Stimulated activated naive CD8-positive, alpha-beta T cell treated with anti-CD3 and anti-CD28 coated beads, Interleukin-15, amount 100 ng/mL, for 72 hours (primary cell): ENCODE results near the gene BLTP3B.
"Not testable (repeated sequence)": the region's sequence is repeated elsewhere in the genome, so short reads cannot be mapped to it uniquely, and the experiment has no call there.

Source experiments
- ATAC-seq: fragments of 150-1000 bp; cut with Tn5 transposase; 2 replicates; pipeline ENCODE4 v1.10.0; 2021; ENCODE audit warnings: mild to moderate bottlenecking, moderate library complexity
- DNase-seq, 2 donors: peaks; one replicate each; pipeline ENCODE4 v3.0.0; 2021 to 2022
- H3K27ac Mint-ChIP-seq, 2 donors: one replicate each; pipeline ENCODE4 v1.8.0; 2022; ENCODE audit warnings: mild to moderate bottlenecking in 2 of 2, mixed read lengths in 2 of 2, moderate library complexity in 2 of 2
- H3K27me3 Mint-ChIP-seq: one replicate; pipeline ENCODE4 v1.8.0; 2022; ENCODE audit warnings: mixed read lengths
- H3K4me1 Mint-ChIP-seq: one replicate; pipeline ENCODE4 v1.8.0; 2022; ENCODE audit warnings: mild to moderate bottlenecking, mixed read lengths
- H3K4me3 Mint-ChIP-seq, 2 donors: one replicate each; pipeline ENCODE4 v1.8.0; 2022; ENCODE audit warnings: mild to moderate bottlenecking in 2 of 2, mixed read lengths in 2 of 2, moderate library complexity in 1 of 2
- H3K9me3 Mint-ChIP-seq, 2 donors: one replicate each; pipeline ENCODE4 v1.8.0; 2022; ENCODE audit warnings: mixed read lengths in 2 of 2

Gene BLTP3B, protein sequence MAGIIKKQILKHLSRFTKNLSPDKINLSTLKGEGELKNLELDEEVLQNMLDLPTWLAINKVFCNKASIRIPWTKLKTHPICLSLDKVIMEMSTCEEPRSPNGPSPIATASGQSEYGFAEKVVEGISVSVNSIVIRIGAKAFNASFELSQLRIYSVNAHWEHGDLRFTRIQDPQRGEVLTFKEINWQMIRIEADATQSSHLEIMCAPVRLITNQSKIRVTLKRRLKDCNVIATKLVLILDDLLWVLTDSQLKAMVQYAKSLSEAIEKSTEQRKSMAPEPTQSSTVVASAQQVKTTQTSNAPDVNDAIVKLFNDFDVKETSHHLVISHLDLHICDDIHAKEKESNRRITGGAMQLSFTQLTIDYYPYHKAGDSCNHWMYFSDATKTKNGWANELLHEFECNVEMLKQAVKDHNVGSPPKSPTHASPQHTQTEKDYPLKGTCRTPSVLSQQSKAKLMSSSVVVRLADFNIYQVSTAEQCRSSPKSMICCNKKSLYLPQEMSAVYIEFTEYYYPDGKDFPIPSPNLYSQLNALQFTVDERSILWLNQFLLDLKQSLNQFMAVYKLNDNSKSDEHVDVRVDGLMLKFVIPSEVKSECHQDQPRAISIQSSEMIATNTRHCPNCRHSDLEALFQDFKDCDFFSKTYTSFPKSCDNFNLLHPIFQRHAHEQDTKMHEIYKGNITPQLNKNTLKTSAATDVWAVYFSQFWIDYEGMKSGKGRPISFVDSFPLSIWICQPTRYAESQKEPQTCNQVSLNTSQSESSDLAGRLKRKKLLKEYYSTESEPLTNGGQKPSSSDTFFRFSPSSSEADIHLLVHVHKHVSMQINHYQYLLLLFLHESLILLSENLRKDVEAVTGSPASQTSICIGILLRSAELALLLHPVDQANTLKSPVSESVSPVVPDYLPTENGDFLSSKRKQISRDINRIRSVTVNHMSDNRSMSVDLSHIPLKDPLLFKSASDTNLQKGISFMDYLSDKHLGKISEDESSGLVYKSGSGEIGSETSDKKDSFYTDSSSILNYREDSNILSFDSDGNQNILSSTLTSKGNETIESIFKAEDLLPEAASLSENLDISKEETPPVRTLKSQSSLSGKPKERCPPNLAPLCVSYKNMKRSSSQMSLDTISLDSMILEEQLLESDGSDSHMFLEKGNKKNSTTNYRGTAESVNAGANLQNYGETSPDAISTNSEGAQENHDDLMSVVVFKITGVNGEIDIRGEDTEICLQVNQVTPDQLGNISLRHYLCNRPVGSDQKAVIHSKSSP (N-terminal part only)

DNA sequence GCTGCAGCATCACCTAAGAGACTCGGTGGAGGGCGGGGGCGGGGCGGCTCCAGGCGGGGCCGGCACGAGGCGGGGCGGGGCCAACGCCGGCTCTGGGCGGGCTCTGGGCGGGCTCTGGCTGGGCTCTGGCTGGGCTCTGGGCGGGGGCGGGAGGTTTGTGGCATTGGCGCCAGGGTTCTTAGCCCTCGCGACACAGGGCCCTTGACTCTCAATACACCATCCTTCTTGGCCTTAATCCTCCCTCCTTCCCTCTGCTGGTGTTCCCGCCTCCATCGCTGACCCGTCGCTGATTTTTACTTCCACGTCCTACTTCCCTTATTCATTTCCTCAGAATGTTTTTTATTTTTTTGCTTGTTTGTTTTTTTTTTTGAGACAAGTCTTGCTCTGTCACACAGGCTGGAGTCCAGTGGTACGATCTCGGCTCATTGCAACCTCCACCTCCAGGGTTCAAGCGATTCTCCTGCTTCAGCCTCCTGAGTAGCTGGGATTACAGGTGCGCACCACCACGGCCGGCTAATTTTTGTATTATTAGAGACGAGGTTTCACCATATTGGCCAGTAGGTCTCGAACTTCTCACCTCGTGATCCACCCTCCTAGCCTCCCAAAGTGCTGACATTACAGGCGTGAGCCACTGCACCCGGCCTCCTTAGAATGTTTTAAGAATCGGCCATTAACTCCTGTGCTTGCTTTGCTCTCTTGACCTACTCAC, at the start of gene BLTP3B:
Gene BLTP3B, minus strand, starts transcription at position 24 of the 709 bp plus-strand sequence. CDS start 239 bp downstream, outside the sequence.
- peak within 1 kb of the TSS; percentile 96 to 99 for H3K4me3 Mint-ChIP-seq
- DNase-seq (peak; percentile 86), ATAC-seq (peak; percentile 86)
- no peaks in the 10 kb centered on the region for H3K9me3 Mint-ChIP-seq
- H3K27ac Mint-ChIP-seq: peak within 1 kb of the TSS; percentile 100
- peaks cover 33% of the 10 kb centered on the region for H3K4me1 Mint-ChIP-seq
- H3K27me3 Mint-ChIP-seq: no peaks in the 10 kb centered on the region

DNA sequence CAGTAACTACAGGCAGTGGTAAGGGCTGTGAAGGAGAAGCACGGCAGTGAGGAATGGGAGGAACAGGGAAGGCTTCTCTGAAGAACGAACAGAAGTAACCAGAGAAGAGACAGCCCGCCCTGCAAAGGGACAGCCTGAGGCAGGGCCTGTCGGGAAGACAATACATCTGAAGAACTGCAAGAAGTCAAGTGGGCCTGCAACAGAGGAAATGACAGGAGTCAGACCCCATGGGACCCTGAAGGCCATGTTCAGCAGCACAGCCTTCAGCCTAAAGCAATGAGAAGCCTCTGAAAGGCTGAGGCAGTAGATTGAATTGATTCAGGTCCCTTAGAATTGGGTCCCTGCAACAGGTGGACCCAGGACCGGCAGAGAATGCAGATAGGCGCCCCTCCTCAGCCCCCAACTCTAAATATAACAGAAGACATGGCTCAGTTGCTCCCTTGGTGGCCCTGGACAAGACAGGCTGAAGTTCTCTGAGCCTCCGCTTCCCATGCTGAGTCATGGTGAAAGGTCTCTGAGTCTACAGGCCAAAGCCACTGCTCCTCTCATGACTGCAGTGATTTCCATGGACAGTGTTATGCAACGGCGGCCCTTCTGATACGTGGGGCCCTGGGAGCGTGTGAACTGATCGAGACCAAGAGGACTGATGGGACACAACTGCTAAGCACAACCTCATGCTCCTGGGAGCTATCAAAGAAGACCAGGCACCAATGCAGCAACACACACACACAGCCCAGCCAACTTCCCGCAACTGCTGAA, 47.1 kb upstream of the BLTP3B start:
- no peak for DNase-seq

DNA sequence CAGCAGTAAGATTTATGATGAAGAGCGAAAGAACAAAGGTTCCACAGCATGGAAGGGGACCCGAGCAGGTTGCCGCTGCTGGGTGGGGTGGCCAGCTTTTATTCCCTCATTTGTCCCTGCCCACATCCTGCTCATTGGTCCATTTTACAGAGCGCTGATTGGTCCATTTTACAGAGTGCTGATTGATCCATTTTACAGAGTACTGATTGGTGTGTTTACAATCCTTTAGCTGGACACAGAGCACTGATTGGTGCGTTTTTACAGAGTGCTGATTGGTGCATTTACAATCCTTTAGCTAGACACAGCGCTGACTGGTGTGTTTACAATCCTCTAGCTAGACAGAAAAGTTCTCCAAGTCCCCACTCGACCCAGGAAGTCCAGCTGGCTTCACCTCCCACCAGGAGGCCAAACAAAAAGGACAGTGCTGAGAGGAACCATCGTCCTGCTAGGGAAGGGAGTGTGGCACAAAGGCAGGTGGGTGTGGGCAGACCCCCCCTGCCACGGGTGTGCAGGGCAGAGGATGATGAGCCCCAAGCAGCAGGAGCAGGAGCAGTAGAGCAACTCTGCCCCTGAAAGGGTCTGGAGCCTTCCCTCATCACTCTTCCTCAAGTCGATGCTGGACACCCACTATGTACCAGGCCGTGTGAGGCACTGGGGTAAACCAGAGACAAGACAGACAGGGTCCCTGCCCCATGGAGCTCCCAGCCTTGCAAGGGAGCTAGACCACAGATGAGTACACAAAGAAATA, 46.4 kb upstream of the BLTP3B start:
- H3K9me3 Mint-ChIP-seq, ATAC-seq, H3K4me3 Mint-ChIP-seq, H3K4me1 Mint-ChIP-seq, H3K27ac Mint-ChIP-seq, H3K27me3 Mint-ChIP-seq, DNase-seq: not testable (repeated sequence)

More for the DNA sequence above, 47.1 kb upstream of the BLTP3B start:
- Mint-ChIP-seq H3K9me3 (peaks cover 0 to 7% of the 10 kb centered on the region in 2 donors), H3K4me1 (peaks cover 5% of the 10 kb centered on the region), H3K27me3 (no peaks in the 10 kb centered on the region), H3K4me3 (no peak overlapping the region), H3K27ac (no peak overlapping the region)
- no peak for ATAC-seq

DNA sequence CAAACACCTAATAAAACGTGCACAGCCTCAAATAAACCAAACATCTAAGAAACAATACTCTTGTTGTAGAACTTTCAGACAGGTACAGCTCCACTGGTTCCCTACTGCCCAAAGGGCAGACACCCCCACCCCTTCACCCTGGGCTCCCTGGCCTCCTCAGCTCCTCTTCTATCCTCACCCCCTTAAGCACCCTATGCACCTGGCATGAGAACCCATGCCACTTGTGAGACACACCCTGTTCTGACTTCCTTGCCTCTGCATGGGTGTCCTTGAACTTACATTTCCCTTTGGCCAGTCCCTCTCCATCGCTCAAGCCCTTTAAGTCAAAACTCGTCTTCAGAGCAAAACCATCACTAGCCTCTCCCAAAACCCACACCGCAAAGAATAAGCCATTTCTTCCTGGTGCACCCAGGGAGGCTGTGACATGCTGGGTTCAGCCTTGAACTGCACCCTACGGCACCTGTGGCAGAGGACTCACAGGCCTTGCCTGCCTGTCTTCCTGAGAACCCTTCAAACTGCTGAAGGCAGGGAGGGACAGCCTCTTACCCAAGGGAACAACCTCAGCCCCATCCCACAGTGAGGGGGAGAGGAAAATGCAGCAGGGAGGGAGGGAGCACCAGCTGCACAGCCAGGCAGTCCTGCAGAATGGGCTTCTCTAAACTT, 45.3 kb upstream of the BLTP3B start:
- H3K9me3 Mint-ChIP-seq: peaks cover 0 to 7% of the 10 kb centered on the region in 2 donors
- no peaks in the 10 kb centered on the region for H3K27me3 Mint-ChIP-seq
- no peak for ATAC-seq
- no peak for DNase-seq
- H3K4me3 Mint-ChIP-seq: no peak overlapping the region
- no peak overlapping the region for H3K27ac Mint-ChIP-seq
- H3K4me1 Mint-ChIP-seq: peaks cover 4% of the 10 kb centered on the region

DNA sequence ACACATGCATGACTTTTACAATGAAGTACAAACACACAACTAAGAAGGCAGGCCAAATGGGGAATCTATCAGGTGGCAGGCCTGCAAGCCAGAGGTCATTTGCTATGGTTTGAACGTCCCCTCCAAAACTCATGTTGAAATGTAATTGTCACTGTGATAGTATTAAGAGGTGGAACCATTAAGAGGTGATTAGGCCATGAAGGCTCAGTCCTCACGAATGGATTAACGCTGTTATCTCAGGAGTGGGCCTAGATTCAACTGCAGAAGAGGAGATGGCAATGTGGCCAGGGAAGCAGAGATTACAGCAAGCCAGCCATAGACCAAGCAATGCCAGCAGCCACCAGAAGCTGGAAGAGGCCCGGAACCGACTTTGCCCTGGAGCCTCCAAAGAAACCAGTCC, 44.4 kb upstream of the BLTP3B start:
- DNase-seq (no peak), ATAC-seq (no peak)
- Mint-ChIP-seq H3K4me3 (no peak overlapping the region), H3K27me3 (no peaks in the 10 kb centered on the region), H3K4me1 (no peaks in the 10 kb centered on the region), H3K9me3 (peaks cover 0 to 7% of the 10 kb centered on the region in 2 donors), H3K27ac (no peak overlapping the region)

DNA sequence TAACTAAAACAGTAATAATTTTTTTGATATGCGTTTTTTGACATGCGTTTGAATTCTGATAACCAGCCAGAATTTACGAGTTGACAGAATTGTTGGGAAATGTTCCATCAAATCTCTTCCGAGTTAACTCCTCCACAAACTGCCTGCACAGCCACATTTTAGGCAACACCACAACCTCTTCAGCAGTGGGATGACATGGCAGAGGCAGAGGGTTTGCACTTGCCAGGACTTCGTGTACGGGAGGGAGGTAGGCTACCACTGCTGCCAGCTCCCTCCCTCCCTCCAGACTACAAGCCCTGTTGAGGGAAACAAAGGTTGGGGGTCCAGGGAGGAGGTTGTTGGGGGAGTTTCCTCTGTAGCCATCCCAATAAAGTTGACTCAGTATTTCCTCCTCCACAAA, 43.4 kb upstream of the BLTP3B start:
- ATAC-seq: no peak

DNA sequence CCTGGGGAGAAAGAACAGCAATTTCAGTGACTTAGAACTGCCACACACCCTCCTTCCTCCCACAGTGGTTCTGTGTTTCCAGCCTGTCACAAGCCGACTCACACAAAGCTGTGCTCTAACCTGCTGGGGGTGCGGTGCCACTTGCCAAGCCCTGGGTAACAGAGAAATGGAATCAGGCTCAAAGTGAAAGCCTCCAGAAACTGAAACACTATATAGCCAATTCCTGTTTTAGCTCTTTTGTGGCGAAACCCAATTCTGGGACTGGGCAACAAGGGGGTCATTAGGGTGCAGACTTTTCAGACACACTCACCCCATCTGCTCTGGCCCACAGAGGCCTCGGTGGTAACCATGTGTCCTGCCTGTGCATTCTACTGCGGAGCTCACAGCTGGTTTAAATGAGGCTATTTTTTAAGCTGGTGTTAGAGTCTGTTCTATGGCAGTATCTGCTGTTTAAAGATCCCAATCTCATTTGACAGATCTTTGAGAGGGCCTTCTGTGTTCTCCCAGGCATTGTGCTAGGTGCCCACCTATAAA, 42.8 kb upstream of the BLTP3B start:
- H3K4me1 Mint-ChIP-seq: no peaks in the 10 kb centered on the region
- no peak overlapping the region for H3K4me3 Mint-ChIP-seq
- H3K27me3 Mint-ChIP-seq: no peaks in the 10 kb centered on the region
- DNase-seq (no peak), ATAC-seq (peak; percentile 54)
- peaks cover 0 to 7% of the 10 kb centered on the region in 2 donors for H3K9me3 Mint-ChIP-seq
- no peak overlapping the region for H3K27ac Mint-ChIP-seq

More for the DNA sequence above, 43.4 kb upstream of the BLTP3B start:
- no peak for DNase-seq
- Mint-ChIP-seq H3K4me1 (no peaks in the 10 kb centered on the region), H3K27me3 (no peaks in the 10 kb centered on the region), H3K27ac (peak overlapping the region in 1 of 2 donors; percentile 50), H3K4me3 (no peak overlapping the region), H3K9me3 (peaks cover 0 to 7% of the 10 kb centered on the region in 2 donors)

DNA sequence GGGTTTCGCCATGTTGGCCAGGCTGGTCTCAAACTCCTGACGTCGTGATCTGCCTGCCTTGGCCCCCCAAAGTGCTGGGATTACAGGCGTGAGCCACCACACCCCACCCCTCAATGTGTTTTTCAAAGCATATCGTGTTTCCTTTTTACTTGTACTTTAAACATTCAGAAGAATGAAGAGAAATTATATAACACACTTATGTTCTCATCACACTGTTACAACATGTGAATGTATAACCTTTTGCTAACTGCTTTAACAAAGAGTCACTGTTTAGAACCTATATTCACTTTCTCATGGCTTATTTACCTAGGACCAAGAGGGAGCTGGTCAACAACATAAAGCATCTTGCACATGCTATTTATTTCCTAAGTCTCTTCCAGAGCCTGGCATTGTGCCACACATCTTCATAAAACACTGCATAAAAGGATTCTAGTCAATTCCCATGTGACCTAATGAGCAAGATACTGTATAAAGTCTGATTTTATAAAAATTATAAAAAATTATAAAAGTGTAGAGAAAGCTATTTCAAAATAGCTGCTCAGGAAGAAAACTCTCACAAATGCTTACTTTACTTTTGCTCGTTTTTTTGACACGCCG, 42.0 kb upstream of the BLTP3B start:
- H3K27ac Mint-ChIP-seq: no peak overlapping the region
- H3K27me3 Mint-ChIP-seq: no peaks in the 10 kb centered on the region
- no peak overlapping the region for H3K4me3 Mint-ChIP-seq
- no peak for ATAC-seq
- peaks cover 0 to 7% of the 10 kb centered on the region in 2 donors for H3K9me3 Mint-ChIP-seq
- DNase-seq: no peak
- no peaks in the 10 kb centered on the region for H3K4me1 Mint-ChIP-seq

DNA sequence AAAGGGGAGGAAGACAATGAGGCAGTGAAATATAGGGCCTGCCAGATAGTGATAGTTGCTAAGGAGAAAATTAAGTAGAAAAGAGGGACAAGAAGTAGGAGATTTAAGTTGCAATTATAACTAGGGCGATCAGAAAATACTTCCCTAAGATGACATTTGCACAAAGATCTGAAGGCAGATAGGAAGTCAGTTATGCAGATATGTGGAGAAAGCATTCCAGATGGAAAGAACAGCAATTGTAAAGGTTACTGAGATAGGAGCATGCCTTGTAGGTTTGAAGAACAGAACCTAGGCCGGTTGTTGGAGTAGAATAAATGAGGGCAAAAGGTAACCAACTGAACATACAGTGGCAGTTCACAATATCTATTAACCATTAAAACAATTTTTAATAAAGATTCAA, 36.6 kb upstream of the BLTP3B start:
- no peaks in the 10 kb centered on the region for H3K27me3 Mint-ChIP-seq
- ATAC-seq (no peak), DNase-seq (no peak)
- no peak overlapping the region for H3K4me3 Mint-ChIP-seq
- H3K9me3 Mint-ChIP-seq: no peaks in the 10 kb centered on the region
- no peaks in the 10 kb centered on the region for H3K4me1 Mint-ChIP-seq
- no peak overlapping the region for H3K27ac Mint-ChIP-seq

DNA sequence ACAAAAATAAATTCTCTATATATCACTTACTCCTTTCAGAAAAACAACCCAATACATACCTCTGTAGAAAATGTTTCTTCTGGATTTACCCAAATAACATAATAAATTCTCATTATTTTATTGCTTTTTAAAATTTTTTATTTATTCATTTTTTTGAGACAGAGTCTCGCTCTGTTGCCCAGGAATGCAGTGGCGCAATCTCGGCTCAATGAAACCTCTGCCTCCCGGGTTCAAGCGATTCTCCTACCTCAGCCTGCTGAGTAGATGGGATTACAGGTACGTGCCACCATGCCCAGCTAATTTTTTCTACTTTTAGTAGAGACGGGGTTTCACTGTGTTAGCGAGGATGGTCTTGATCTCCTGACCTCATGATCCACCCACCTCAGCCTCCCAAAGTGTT, 33.8 kb upstream of the BLTP3B start:
- DNase-seq, H3K4me1 Mint-ChIP-seq, H3K27me3 Mint-ChIP-seq, ATAC-seq, H3K27ac Mint-ChIP-seq, H3K4me3 Mint-ChIP-seq, H3K9me3 Mint-ChIP-seq: not testable (repeated sequence)

DNA sequence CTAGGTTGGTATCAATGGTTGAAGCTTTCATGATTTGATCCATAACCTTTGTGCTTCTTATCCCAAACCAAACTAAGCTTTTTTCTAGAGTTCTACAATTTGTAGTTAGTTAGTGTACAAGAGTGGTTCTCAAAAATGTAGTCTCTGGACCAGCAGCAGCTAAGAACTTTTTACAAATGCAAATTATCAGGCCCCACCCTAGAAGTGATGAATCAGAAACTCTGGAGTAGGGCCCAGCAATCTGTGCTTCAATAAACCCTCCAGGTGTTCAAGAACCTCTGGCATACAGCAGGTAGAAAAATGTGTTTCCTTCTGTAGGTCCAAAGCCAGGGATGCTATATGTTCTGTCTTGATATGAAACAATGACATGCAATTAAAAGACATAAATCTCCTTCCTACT, 31.8 kb upstream of the BLTP3B start:
- no peaks in the 10 kb centered on the region for H3K4me1 Mint-ChIP-seq
- no peaks in the 10 kb centered on the region for H3K27me3 Mint-ChIP-seq
- H3K9me3 Mint-ChIP-seq: no peaks in the 10 kb centered on the region
- DNase-seq (no peak), ATAC-seq (no peak)
- H3K4me3 Mint-ChIP-seq: no peak overlapping the region
- no peak overlapping the region for H3K27ac Mint-ChIP-seq

DNA sequence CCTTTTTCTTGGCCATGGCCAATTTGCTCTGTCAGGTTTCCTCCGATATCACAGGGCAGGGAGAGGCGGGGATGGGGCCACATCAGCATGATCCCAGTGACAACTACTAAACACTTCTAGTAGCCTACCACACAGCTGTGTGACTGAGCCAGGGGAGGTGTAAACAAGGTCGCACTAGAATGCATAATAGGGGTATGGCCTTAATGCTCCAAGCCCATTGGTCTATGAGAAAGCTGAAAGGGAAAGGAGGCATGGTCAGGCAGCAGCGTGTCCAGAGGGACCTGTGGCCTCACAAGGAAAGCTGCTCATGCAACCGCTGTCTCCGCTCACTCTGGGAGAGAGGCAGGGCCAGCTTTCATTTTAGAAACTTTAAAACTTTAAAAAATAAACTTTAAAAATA, 30.4 kb upstream of the BLTP3B start:
- H3K27me3 Mint-ChIP-seq: no peaks in the 10 kb centered on the region
- H3K9me3 Mint-ChIP-seq: no peaks in the 10 kb centered on the region
- H3K27ac Mint-ChIP-seq: no peak overlapping the region
- ATAC-seq (no peak), DNase-seq (no peak)
- no peaks in the 10 kb centered on the region for H3K4me1 Mint-ChIP-seq
- H3K4me3 Mint-ChIP-seq: no peak overlapping the region

DNA sequence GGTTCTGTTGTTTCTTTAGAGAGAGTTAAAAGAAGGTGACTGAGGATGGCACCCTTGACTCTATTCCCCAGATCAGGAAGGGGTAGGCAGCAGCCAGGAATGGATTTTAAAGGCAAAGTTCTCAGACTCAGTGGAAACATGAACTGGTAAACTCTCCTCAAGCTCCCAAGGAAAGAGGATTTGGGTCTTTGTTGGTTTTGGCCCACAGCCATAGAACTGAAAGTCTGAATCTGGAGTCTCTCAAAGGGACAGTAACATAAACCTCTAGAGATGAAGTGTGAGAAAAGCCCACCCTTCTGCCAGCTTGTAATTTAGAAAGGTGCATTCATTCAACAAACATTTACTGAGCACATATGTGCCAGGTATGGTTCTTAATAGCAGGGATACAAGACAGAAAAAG, 28.6 kb upstream of the BLTP3B start:
- H3K9me3 Mint-ChIP-seq: no peaks in the 10 kb centered on the region
- no peaks in the 10 kb centered on the region for H3K27me3 Mint-ChIP-seq
- ATAC-seq (no peak), DNase-seq (no peak)
- H3K27ac Mint-ChIP-seq: no peak overlapping the region
- H3K4me1 Mint-ChIP-seq: no peaks in the 10 kb centered on the region
- no peak overlapping the region for H3K4me3 Mint-ChIP-seq
